DMS153 treated with DMSO at 0.1 percent for 48 hours (cell line): ENCODE measurements around the gene MATR3.
"Not testable (repeated sequence)": the region's sequence is repeated elsewhere in the genome, so short reads cannot be mapped to it uniquely, and the experiment has no call there.

Experiments
- DNase-seq: peaks from one replicate; lab custom pipeline; 2025; ENCODE audit not compliant: unreplicated experiment; lab: John Stamatoyannopoulos, UW

Gene MATR3

DNA sequence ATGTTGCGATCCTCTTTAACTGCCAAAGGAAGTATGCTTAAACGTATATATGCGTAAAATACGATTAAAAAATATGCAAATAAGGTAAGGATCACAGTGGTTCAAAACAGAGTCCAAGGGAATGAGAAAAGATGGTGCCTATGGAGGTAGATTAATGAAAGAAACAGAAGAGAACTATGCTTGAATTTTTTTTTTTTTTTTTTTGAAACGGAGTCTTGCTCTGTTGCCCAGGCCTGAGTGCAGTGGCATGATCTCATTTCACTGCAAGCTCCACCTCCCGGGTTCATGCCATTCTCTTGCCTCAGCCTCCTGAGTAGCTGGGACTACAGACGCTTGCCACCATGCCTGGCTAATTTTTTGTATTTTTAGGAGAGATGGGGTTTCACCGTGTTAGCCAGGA lies 51.9 kb downstream of the MATR3 start:
- not testable (repeated sequence) for DNase-seq

GRCh38 chr5:139347863-139348262 lies 54.3 kb downstream of the MATR3 start:
- DNase-seq = not testable (repeated sequence)

DNA sequence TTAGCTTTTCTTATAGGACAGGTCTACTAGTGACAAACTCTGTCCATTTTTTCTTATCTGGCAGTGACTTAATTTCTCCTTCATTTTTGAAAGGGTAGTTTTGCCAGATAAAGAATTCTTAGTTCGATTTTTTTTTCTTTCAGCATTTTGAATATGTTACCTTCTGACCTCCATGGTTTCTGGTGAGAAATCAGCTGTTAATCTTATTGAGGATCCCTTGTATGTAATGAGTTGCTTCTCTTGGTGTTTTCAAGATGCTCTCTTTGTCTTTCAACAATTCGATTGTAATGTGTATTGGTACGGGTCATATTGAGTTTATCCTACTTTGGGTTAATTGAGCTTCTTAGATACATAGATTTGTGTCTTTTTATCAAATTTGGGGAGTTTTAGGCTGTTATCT lies 60.6 kb downstream of the MATR3 start:
- no peak for DNase-seq

DNA sequence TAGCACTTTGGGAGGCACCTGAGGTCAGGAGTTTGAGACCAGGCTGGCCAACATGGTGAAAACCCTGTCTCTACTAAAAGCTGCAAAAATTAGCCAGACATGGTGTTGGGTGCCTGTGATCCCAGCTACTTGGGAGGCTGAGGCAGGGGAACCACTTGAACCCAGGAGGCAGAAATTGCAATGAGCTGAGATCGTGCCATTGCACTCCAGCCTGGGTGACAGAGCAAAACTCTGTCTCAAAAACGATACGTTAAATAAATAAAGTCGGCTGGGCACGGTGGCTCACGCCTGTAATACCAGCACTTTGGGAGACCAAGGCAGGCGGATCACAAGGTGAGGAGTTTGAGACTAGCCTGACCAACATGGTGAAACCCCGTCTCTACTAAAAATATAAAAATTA lies 62.4 kb downstream of the MATR3 start:
- DNase-seq = not testable (repeated sequence)

DNA sequence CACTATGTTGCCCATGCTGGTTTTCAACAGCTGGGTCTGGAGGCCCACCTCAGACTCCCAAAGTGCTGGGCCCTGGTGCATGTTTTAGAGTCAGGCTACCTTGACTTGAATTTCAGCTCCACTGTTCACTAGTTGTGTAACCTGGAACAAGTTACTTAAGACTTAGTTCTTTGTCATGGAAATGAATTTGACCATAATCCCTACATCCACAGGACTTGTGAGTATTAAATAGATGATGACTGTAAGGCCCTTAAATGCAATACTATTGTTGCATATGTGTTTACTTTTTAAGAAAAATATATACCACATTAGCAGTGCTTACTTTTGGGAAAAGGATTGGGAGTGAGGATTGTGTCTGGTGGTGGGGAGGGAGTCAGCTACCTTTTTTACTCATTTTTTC lies 64.5 kb downstream of the MATR3 start:
- no peak for DNase-seq

GRCh38 chr5:139360384-139360783 lies 66.8 kb downstream of the MATR3 start:
- DNase-seq = no peak

GRCh38 chr5:139361835-139362429 lies 68.4 kb downstream of the MATR3 start:
- no peak for DNase-seq

GRCh38 chr5:139363937-139364336 lies 70.4 kb downstream of the MATR3 start:
- no peak for DNase-seq

DNA sequence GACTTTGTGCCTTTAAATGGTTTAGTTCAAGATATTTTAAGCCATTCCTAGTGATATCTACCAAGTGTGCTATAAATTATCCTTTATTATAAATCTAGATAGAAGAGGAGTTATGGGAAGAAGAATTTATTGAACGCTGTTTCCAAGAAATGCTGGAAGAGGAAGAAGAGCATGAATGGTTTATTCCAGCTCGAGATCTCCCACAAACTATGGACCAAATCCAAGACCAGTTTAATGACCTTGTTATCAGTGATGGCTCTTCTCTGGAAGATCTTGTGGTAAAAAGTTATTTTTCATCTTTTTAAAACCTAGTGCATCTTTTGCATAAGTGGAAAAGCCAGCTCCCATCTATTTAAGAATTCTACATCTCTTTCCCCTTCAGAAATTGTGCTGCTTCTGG lies 70.9 kb downstream of the MATR3 start:
- DNase-seq = no peak

- no peak for DNase-seq
These were observed 75.1 kb downstream of the MATR3 start for GRCh38 chr5:139368613-139369012.

- no peak for DNase-seq
These were observed 75.6 kb downstream of the MATR3 start for GRCh38 chr5:139369181-139369580.

DNA sequence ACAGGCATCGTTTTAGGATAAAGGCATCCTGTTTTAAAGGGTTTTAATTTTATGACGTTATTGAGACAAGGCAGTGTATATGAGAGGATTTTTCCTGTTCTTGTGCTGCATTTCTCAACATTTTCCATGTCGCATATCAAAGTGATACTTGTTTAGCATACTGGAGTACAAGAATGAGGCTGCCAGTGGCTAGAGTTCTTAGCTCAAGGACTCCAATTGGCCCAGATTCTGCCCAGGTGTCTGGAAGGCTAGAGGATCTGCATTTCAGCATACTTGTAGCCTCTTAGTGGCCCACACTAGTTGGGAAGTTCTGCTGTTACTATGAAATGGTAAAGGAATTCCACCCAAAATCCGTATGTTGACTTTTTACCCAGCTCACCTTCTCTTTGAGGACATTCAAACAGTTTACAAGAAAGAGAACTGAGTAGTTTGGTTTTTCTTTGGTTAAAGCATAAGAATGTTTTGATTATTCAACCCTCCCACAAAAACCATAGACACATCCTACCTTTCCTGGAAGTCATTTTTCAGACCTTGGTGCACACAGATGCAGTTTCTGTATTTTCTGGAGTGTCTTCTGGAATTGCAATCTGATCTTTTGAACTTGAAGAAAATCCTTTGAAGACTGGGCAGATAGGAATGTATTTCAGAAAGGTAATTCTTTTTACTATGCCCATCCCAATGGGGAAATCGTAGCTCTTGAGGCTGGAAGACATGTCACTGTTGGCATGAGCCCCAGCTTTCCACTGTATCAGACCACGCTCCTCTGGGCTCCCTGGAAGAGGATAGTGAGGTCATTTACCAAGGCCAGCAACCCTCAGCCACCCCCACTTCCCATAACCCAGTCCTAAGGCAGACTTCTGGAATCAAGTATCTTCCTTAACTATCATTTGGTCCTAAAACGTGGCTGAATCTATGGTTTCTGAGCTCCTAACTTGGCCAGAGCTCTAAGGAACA lies 78.2 kb downstream of the MATR3 start:
- DNase-seq = no peak

DNA sequence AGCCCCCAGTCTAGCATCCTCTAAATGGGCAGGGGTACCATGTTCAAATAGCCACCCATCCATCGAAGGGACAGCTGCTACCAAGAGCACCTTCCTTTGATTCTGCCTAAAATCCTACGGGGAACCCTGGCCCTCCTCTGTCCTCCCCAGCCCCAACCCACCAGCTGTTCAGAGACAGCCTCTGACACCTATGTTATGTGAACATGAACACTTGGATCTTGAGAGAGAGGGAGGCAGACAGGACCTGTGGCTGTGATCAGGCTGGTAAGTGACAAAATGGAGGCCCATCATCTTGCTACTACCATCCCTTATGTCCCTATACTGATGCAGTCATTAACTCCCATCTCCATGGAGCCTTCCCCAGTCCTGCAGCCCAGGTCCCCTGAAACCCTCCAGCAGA lies 81.4 kb downstream of the MATR3 start:
- DNase-seq = no peak

- DNase-seq = no peak
These were observed 82.8 kb downstream of the MATR3 start for GRCh38 chr5:139376364-139376763.

- DNase-seq = no peak
These were observed 83.7 kb downstream of the MATR3 start for GRCh38 chr5:139377226-139377625.

GRCh38 chr5:139378101-139378825 lies 84.7 kb downstream of the MATR3 start:
- DNase-seq = no peak

- DNase-seq = no peak
These were observed 85.4 kb downstream of the MATR3 start for GRCh38 chr5:139378941-139379361.

DNA sequence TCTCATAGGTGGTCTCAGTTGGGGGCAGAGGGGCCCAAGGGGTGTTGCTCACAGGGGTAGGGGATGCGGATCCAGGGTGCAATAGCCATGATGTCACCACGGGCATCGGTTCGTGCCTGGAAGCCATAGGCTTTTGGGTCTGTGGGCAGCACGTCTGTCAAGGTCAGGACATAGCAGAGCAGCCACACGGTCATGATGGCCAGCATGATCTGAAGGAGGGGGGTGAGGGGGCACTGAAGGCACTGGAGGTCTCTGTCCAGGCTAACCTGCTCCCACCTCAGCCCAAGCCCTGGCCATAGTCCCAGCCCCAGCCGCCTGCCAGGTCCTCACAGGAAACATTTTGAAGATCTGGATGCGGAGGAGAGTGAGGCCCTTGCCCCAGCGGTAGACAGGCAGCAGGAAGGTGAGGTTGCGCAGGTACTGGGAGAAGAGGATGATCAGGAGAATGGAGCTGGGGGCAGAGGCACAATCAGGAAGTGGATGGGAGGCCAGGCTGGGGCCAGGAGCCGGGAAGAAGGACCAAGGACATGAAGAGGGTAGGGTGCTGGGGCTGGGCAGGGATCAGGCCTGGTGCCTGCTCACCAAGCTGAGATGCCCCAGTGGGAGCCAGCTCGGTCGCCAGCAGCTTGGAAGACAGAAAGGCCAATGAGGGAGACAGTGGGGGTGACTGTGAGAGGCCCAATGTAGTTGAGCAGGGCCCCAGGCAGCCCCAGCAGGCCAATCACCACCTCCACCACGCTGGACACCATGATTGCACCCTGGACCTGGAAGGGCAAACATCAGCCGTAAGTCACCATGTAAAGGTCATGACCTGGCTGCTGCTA lies 86.3 kb downstream of the MATR3 start:
- DNase-seq = no peak
